H1 (cell line): ENCODE measurements around the gene CMIP. TPM values are rescaled to one million over a fixed set of nuclear protein-coding genes. Genes with fewer than 3 reads are reported as not detected.

ENCODE experiments used
- CTCF ChIA-PET: fragments of 300-600 bp; sonication (Branson Sonifier 250); formaldehyde crosslinking; loops from one replicate; lab custom pipeline; 2021; ENCODE audit not compliant: partially characterized antibody; lab: Charles Lee
- POLR2A ChIA-PET: fragments of 300-600 bp; sonication (Branson Sonifier 250); formaldehyde crosslinking; loops from one replicate; lab custom pipeline; 2021; ENCODE audit warnings: inconsistent platforms; ENCODE audit not compliant: partially characterized antibody; lab: Charles Lee
- DNase-seq, 2 experiments: peaks; one replicate each; pipeline versions ENCODE4 v3.0.0 to v3.0.0-alpha.2; 2010 to 2022; ENCODE audit warnings: low spot score in 2 of 2, low read depth in 1 of 2, mixed read lengths in 1 of 2
- FAIRE-seq: peaks from 2 replicates; lab custom pipeline; 2011; peaks lifted over from hg19 to GRCh38; lab: Jason Lieb, UNC
- H2AFZ ChIP-seq: 2 replicates; pipeline ENCODE4 v1.8.1; 2012; ENCODE audit warnings: low read length, inconsistent platforms
- H2AK5ac ChIP-seq: 2 replicates; pipeline ENCODE4 v1.6.1; 2013; ENCODE audit warnings: low read depth, low read length
- H2BK120ac ChIP-seq: replicated peaks from 2 replicates; pipeline ENCODE3; 2013; ENCODE audit warnings: low read depth, low read length, inconsistent platforms
- H2BK12ac ChIP-seq: 2 replicates; pipeline ENCODE4 v1.6.1; 2013; ENCODE audit warnings: low read depth, low read length
- H2BK15ac ChIP-seq: 2 replicates; pipeline ENCODE4 v1.6.1; 2013; ENCODE audit warnings: low read length
- H2BK20ac ChIP-seq: 2 replicates; pipeline ENCODE4 v1.6.1; 2013; ENCODE audit warnings: low read length
- H2BK5ac ChIP-seq: 2 replicates; pipeline ENCODE4 v1.6.1; 2013; ENCODE audit warnings: low read depth, low read length
- H3K14ac ChIP-seq: 2 replicates; pipeline ENCODE4 v1.6.1; 2013; ENCODE audit warnings: inconsistent platforms; ENCODE audit not compliant: insufficient read length
- H3K18ac ChIP-seq: 2 replicates; pipeline ENCODE4 v1.6.1; 2013; ENCODE audit warnings: low read length; ENCODE audit errors: extremely low read depth
- H3K23ac ChIP-seq: 2 replicates; pipeline ENCODE4 v1.6.1; 2013; ENCODE audit warnings: inconsistent platforms; ENCODE audit not compliant: insufficient read length
- H3K23me2 ChIP-seq: 2 replicates; pipeline ENCODE4 v1.6.1; 2013; ENCODE audit warnings: low read depth, low read length
- H3K27ac ChIP-seq: 2 replicates; pipeline ENCODE4 v1.6.1; 2011; ENCODE audit warnings: low read depth, low read length, inconsistent platforms
- H3K27me3 ChIP-seq, 4 experiments: replicated peaks in 1 of 4; 1 replicate in 1 of 4; 2 replicates in 3 of 4; pipeline versions ENCODE4 v1.6.1 to v1.8.1; 2011 to 2013; ENCODE audit warnings: low read length in 3 of 4, mild to moderate bottlenecking in 3 of 4, inconsistent platforms in 2 of 4, mixed read lengths in 2 of 4, moderate library complexity in 1 of 4; ENCODE audit not compliant: control insufficient read depth in 3 of 4, insufficient read depth in 3 of 4; ENCODE audit errors: extremely low read depth in 1 of 4
- H3K36me3 ChIP-seq, 4 experiments: 2 replicates each; pipeline versions ENCODE4 v1.6.1 to v1.8.1; 2011 to 2013; ENCODE audit warnings: mild to moderate bottlenecking in 4 of 4, low read length in 3 of 4, moderate library complexity in 2 of 4, control low read depth in 1 of 4, inconsistent platforms in 1 of 4; ENCODE audit not compliant: insufficient read depth in 4 of 4, control insufficient read depth in 2 of 4
- H3K4ac ChIP-seq: replicated peaks from 2 replicates; pipeline ENCODE3; 2013; ENCODE audit warnings: low read length, low read depth, mixed read lengths, inconsistent platforms; ENCODE audit not compliant: insufficient read length
- H3K4me1 ChIP-seq, 4 experiments: replicated peaks in 1 of 4; 1 replicate in 1 of 4; 2 replicates in 3 of 4; pipeline versions ENCODE4 v1.6.1 to v1.8.1; 2011 to 2013; ENCODE audit warnings: low read length in 3 of 4, inconsistent platforms in 2 of 4, mixed read lengths in 1 of 4; ENCODE audit not compliant: insufficient read depth in 4 of 4, control insufficient read depth in 3 of 4
- H3K4me2 ChIP-seq, 2 experiments: 2 replicates each; pipeline versions ENCODE4 v1.6.1 to v1.8.1; 2011 to 2013; ENCODE audit warnings: low read depth in 2 of 2, low read length in 2 of 2, control low read depth in 1 of 2, inconsistent platforms in 1 of 2, mild to moderate bottlenecking in 1 of 2; ENCODE audit not compliant: insufficient read depth in 1 of 2
- H3K4me3 ChIP-seq, 4 experiments: fragments of 200-600, 300-600 bp in 1 of 4; sonication (generic), shearing (Covaris generic), sonication (Bioruptor Twin) in 1 of 4; 2 replicates each; pipeline versions ENCODE4 v1.5.1 to v1.8.1; 2011 to 2016; ENCODE audit warnings: low read length in 4 of 4, low read depth in 3 of 4, control low read depth in 2 of 4, inconsistent platforms in 2 of 4, mild to moderate bottlenecking in 2 of 4, mixed read lengths in 1 of 4, moderate library complexity in 1 of 4; ENCODE audit not compliant: insufficient read depth in 2 of 4; ENCODE audit errors: extremely low read depth in 1 of 4
- H3K56ac ChIP-seq: replicated peaks from 2 replicates; pipeline ENCODE3; 2013; ENCODE audit warnings: low read depth, mild to moderate bottlenecking, mixed read lengths, low read length, inconsistent platforms; ENCODE audit not compliant: insufficient read length
- H3K79me1 ChIP-seq: 2 replicates; pipeline ENCODE4 v1.6.1; 2013; ENCODE audit warnings: low read depth, low read length, control low read depth
- H3K79me2 ChIP-seq, 2 experiments: 2 replicates each; pipeline versions ENCODE4 v1.6.1 to v1.8.1; 2012 to 2013; ENCODE audit warnings: low read length in 2 of 2, mild to moderate bottlenecking in 2 of 2, inconsistent platforms in 1 of 2; ENCODE audit not compliant: insufficient read depth in 2 of 2, control insufficient read depth in 1 of 2
- H3K9ac ChIP-seq, 4 experiments: replicated peaks in 1 of 4; 1 replicate in 1 of 4; 2 replicates in 3 of 4; pipeline versions ENCODE4 v1.6.1 to v1.8.1; 2011 to 2013; ENCODE audit warnings: low read depth in 3 of 4, low read length in 3 of 4, control low read depth in 2 of 4, mild to moderate bottlenecking in 2 of 4, moderate library complexity in 2 of 4, inconsistent platforms in 1 of 4; ENCODE audit errors: extremely low read depth in 1 of 4
- H3K9me3 ChIP-seq, 2 experiments: 2 replicates each; pipeline versions ENCODE4 v1.6.1 to v1.8.1; 2012 to 2013; ENCODE audit warnings: mild to moderate bottlenecking in 2 of 2, moderate library complexity in 2 of 2, control low read depth in 1 of 2, inconsistent platforms in 1 of 2, low read depth in 1 of 2, low read length in 1 of 2, mixed read lengths in 1 of 2; ENCODE audit not compliant: insufficient read depth in 2 of 2
- H4K20me1 ChIP-seq, 2 experiments: replicated peaks in 1 of 2; 2 replicates each; pipeline versions ENCODE3 to v1.8.1; 2011 to 2013; ENCODE audit warnings: inconsistent platforms in 2 of 2, low read length in 2 of 2, mild to moderate bottlenecking in 1 of 2; ENCODE audit not compliant: insufficient read depth in 2 of 2, control insufficient read depth in 1 of 2
- H4K5ac ChIP-seq: 2 replicates; pipeline ENCODE4 v1.6.1; 2013; ENCODE audit warnings: low read length, low read depth, mixed read lengths, inconsistent platforms; ENCODE audit not compliant: insufficient read length
- H4K8ac ChIP-seq: 2 replicates; pipeline ENCODE4 v1.8.0; 2013; ENCODE audit warnings: mild to moderate bottlenecking, moderate library complexity, low read length, inconsistent platforms; ENCODE audit not compliant: insufficient read depth; ENCODE audit errors: extremely low read depth
- H4K91ac ChIP-seq: replicated peaks from 2 replicates; pipeline ENCODE3; 2013; ENCODE audit warnings: low read length, mixed read lengths, inconsistent platforms; ENCODE audit not compliant: insufficient read length
- BCL11A ChIP-seq, 2 experiments: IDR thresholded peaks; one replicate each; pipeline ENCODE4 v1.6.1; 2011; ENCODE audit warnings: low read depth in 2 of 2, low read length in 2 of 2, mild to moderate bottlenecking in 2 of 2
- BRCA1 ChIP-seq: IDR thresholded peaks from 2 replicates; pipeline ENCODE4 v1.6.1; 2012; ENCODE audit warnings: low read depth, low read length, improper control_type of control experiment
- CTCF ChIP-seq, 3 experiments: IDR thresholded peaks; 1 replicate in 2 of 3; 2 replicates in 1 of 3; pipeline versions ENCODE4 v1.5.1 to v1.6.1; 2011; ENCODE audit warnings: low read length in 3 of 3, mild to moderate bottlenecking in 3 of 3, inconsistent platforms in 2 of 3, low read depth in 1 of 3, moderate library complexity in 1 of 3; ENCODE audit not compliant: insufficient read depth in 1 of 3; ENCODE audit errors: control extremely low read depth in 1 of 3
- MAX ChIP-seq: IDR thresholded peaks from 2 replicates; pipeline ENCODE4 v1.6.1; 2012; ENCODE audit warnings: inconsistent platforms
- NRF1 ChIP-seq: IDR thresholded peaks from 2 replicates; pipeline ENCODE4 v1.6.1; 2011; ENCODE audit warnings: mild to moderate bottlenecking, low read depth, low read length, improper control_type of control experiment
- POLR2AphosphoS5 ChIP-seq: IDR thresholded peaks from 2 replicates; pipeline ENCODE4 v1.6.1; 2011; ENCODE audit warnings: low read depth, low read length
- RBBP5 ChIP-seq: IDR thresholded peaks from 2 replicates; pipeline ENCODE4 v1.7.1; 2012; ENCODE audit warnings: low read depth, mild to moderate bottlenecking, inconsistent platforms, low read length, moderate library complexity, borderline replicate concordance
- RXRA ChIP-seq: IDR thresholded peaks from 2 replicates; pipeline ENCODE4 v1.6.1; 2011; ENCODE audit warnings: low read depth, mild to moderate bottlenecking, low read length, moderate library complexity; ENCODE audit not compliant: insufficient read depth
- TCF12 ChIP-seq: IDR thresholded peaks from 2 replicates; pipeline ENCODE4 v1.6.1; 2011; ENCODE audit warnings: low read depth, mild to moderate bottlenecking, low read length
- ZNF274 ChIP-seq: IDR thresholded peaks from 2 replicates; pipeline ENCODE4 v1.7.0; 2012; ENCODE audit warnings: low read length, borderline replicate concordance; ENCODE audit errors: extremely low read depth
- WGBS, 2 experiments: shearing (Covaris generic) in 1 of 2; methylation state at CpG; one replicate each; pipeline versions ENCODE4 v1.1.6 to v1.1.7; 2013 to 2015; ENCODE audit warnings: low lambda C conversion rate in 2 of 2, mixed read lengths in 2 of 2, inconsistent platforms in 1 of 2, low coverage in 1 of 2, missing lambda C conversion rate in 1 of 2; ENCODE audit not compliant: insufficient replicate concordance in 2 of 2, insufficient coverage in 1 of 2, insufficient read length in 1 of 2; ENCODE audit errors: extremely low coverage in 1 of 2, missing lambda C conversion rate in 1 of 2; 5-methylcytosine and 5-hydroxymethylcytosine counted together
- polyA plus RNA-seq, 7 experiments: library from polyadenylated mRNA; depleted of rRNA in 3 of 7; stranded (reverse) in 5 of 7; unstranded in 2 of 7; fragments of >200 nt in 5 of 7; fragments of 200-250 nt in 2 of 7; gene quantifications; 1 replicate in 5 of 7; 2 replicates in 1 of 7; 4 replicates in 1 of 7; pipeline versions ENCODE4 v1.2.1 to v1.2.3, GENCODE V29; 2011 to 2013; ENCODE audit warnings: missing spikeins in 2 of 7, mixed read lengths in 2 of 7
- total RNA-seq: library from RNA; stranded (reverse); fragmentation: NEBNext Ultra II Directional; extraction: Animal tissue kit (Norgen Biotek cat#: 25700); gene quantifications from 2 replicates; pipeline ENCODE4 v1.2.1, GENCODE V29; 2021

CMIP gene
- total and polyA plus RNA-seq, 2 of the 8 experiments (the other 6 are each of a cell fraction or from before 2014, with no cell fraction given) = 7.9 to 53.2 TPM

DNA sequence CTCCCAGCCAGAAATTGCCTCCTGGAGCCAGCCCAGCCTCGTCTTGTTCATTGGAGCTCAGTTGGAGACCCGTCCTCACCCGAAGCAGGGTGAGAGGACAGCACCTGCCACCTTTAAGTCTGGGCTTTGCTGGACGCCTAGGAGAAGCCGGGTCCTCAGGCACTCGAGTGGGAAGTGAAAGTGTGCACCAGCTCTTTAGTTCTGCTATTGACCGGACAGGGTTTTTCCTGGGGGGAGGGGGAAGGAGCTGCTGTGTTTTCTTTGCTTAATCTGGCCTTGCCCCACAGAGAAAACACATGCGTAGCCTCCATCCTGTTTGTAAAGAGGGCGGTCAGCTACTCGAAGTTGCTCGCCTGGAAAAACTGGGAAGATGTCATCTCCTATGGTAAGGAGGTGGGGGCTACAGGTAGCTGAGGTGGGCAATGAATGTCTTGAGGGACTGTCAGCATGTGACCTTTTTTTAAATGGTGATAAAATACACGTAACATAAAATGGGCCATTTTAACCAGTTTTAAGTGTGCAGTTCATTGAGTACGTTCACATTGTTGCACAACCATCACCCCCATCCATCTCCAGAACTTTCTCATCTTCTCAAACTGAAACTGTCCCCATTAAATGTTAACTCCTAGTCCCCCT is 34.4 kb downstream of the CMIP start:
- no peak overlapping the region for H3K56ac ChIP-seq
- no peaks in the 10 kb centered on the region for H3K36me3 ChIP-seq
- H3K9me3 ChIP-seq = no peaks in the 10 kb centered on the region
- H4K20me1 ChIP-seq = peaks cover 20 to 36% of the 10 kb centered on the region in 2 experiments
- no peak overlapping the region for H4K5ac ChIP-seq
- POLR2A ChIA-PET = interaction anchor here (1.2 kb wide), 1 partner anchor 35 kb away, joined by 3 read pairs; no protein-coding TSS in a partner anchor
- H3K18ac ChIP-seq = no peak overlapping the region
- H3K14ac ChIP-seq = no peak overlapping the region
- H3K79me1 ChIP-seq = peaks cover 36% of the 10 kb centered on the region
- no peak overlapping the region for H4K8ac ChIP-seq
- peaks cover 4 to 24% (median 7%) of the 10 kb centered on the region in 4 experiments for H3K4me1 ChIP-seq
- no peaks in the 10 kb centered on the region for H3K23me2 ChIP-seq
- H3K27me3 ChIP-seq = no peaks in the 10 kb centered on the region
- DNase-seq (no peak), FAIRE-seq (no peak)
- H3K9ac ChIP-seq = no peak overlapping the region
- no peak overlapping the region for H2BK120ac ChIP-seq
- no peak overlapping the region for H4K91ac ChIP-seq
- no peak overlapping the region for H2BK5ac ChIP-seq
- no peak overlapping the region for H3K4me3 ChIP-seq
- no peak overlapping the region for H2BK15ac ChIP-seq
- H3K27ac ChIP-seq = no peak overlapping the region
- H3K23ac ChIP-seq = no peak overlapping the region
- no peak overlapping the region for H2AK5ac ChIP-seq
- H3K4ac ChIP-seq = no peak overlapping the region
- CTCF ChIA-PET = interaction anchor here (0.8 to 1.1 kb wide), 2 partner anchors 7 to 78 kb away, joined by 3 read pairs; no protein-coding TSS in a partner anchor
- H3K4me2 ChIP-seq = no peak overlapping the region
- WGBS, 2 experiments = 77% methylated on average over 13 of the region's 13 CpGs; no CpG with 5 or more reads in 1 of the 2 experiments
- H2BK20ac ChIP-seq = no peak overlapping the region
- H2AFZ ChIP-seq = no peak overlapping the region
- peaks cover 4 to 92% of the 10 kb centered on the region in 2 experiments; a peak in 3 of 4 replicates for H3K79me2 ChIP-seq
- H2BK12ac ChIP-seq = 0 out of 2 replicates have a peak overlapping the region, but pooled peaks have one; percentile 39
- TF ChIP-seq ZNF274 (no peak), RBBP5 (no peak), RXRA (no peak), CTCF (IDR thresholded peaks at IDR 0.05; ENCODE audit: control extremely low read depth in 1 of 3, insufficient read depth in 1 of 3, low read depth in 1 of 3, low read length in 3 of 3) (no peak), TCF12 (no peak), BRCA1 (no peak), MAX (no peak), NRF1 (no peak), BCL11A (IDR thresholded peaks at IDR 0.05; ENCODE audit: low read depth in 2 of 2, low read length in 2 of 2) (no peak), POLR2AphosphoS5 (no peak)
